Measurements from ENCODE around the gene MSI2. TPM values are rescaled to one million over a fixed set of nuclear protein-coding genes. Genes with fewer than 3 reads are reported as not detected.
A peak's percentile ranks its signal among the peaks of the same experiment; 100 is the strongest.

MSI2 gene
- total and polyA plus RNA-seq, 2 experiments from 2014 or later = 4.3 to 17.9 TPM

DNA sequence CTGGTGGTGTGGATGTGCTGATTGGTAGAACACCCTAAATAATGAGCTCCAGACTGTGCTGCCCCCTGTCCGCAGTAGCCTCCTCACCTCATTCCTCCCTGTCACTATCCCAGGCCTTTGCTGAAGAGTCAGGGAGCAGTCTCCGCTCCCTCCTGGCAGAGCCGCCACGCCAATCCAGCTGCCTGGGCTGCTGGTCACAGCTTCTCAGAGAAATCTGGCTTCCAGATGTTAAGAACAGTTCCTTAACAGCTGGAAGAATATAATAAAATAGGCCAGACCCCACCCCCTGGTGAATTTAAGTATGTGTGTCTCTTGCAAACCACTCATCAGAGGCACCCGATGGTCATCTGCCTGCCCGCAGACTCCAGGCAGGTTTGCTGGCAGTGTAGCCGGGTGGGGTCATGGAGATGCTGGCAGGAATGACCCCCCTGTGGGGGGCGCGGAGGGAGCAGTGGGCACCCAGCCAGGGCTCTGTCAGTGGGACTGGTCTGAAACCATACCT lies 327.8 kb downstream of the MSI2 start:
- Histone ChIP-seq H4K20me1 (ENCODE audit: insufficient read depth) (no peaks in the 10 kb centered on the region), H3K27me3 (replicated peaks; ENCODE audit: insufficient read depth) (no peaks in the 10 kb centered on the region), H3K9me2 (ENCODE audit: insufficient read depth) (no peaks in the 10 kb centered on the region), H2AFZ (no peak overlapping the region), H3F3A (ENCODE audit: insufficient read depth) (no peaks in the 10 kb centered on the region), H3K36me3 (ENCODE audit: low read depth) (no peaks in the 10 kb centered on the region), H3K9me3 (ENCODE audit: low read depth) (no peaks in the 10 kb centered on the region), H3K4me1 (ENCODE audit: insufficient read depth) (no peaks in the 10 kb centered on the region), H3K4me3 (no peak overlapping the region), H3K4me2 (ENCODE audit: unreplicated experiment) (no peak overlapping the region), H3K9ac (no peak overlapping the region), H3K79me2 (ENCODE audit: insufficient read depth) (no peaks in the 10 kb centered on the region), H3K27ac (no peak overlapping the region)
- no peak for TF ChIP-seq EZH2phosphoT487 (IDR thresholded peaks at IDR 0.05; ENCODE audit: insufficient read depth, low read depth)
- no peak for TF ChIP-seq EZH2 (IDR thresholded peaks at IDR 0.05; ENCODE audit: insufficient read depth, poor library complexity, severe bottlenecking)
- in situ Hi-C loops (cut with MboI) = no loop called here
- DNase-seq = peak; percentile 40
- WGBS, 2 experiments (ENCODE audit: low coverage in 1 of 2, low lambda C conversion rate in 2 of 2, missing lambda C conversion rate in 2 of 2) = 24 to 28% methylated on average over 9 of the region's 9 CpGs

DNA sequence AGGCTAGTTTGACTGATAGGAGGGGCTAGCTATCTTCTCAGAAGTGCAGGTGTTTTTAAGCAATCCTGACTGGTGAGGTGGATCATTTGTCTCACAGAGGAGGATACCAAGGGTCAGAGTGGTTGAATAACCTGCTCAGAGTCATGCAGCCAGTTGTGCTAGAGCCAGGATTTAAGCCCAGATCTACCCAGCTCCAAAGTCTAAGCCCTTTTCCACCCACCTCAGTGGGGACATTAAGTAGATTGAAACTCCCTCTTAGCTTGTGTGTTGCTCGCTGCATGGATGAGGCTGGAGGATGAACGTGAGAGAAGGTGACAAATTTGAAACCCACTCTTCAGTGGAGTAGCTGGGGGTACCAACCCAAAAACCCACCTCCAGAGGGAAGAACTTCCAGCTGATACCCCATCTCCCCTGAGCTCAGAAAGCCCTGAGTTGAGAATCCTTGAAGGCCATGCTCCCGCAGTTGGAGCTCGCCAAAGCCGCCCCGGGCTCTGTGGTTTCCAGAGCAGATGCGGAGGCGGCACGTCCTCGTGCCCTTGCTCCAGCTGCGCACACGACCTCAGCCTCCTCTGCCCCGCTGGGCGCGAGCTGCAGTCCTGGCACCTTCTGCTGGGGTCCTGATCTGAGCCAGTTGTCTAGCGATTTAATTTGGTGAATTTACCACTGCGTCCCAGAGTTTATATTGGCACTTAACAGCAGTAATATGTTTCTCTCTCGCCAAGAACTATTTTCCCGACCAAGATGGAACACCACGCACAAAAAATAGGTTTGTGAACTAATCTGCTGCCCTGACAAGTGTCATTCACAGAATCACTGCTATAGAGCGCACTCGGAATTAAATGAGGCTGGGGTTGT lies 329.2 kb downstream of the MSI2 start:
- 93 to 95% methylated on average over 21 to 22 of the region's 22 CpGs for WGBS, 2 experiments (ENCODE audit: low coverage in 1 of 2, low lambda C conversion rate in 2 of 2, missing lambda C conversion rate in 2 of 2)
- TF ChIP-seq EZH2phosphoT487 (IDR thresholded peaks at IDR 0.05; ENCODE audit: insufficient read depth, low read depth) (no peak), EZH2 (IDR thresholded peaks at IDR 0.05; ENCODE audit: insufficient read depth, poor library complexity, severe bottlenecking) (no peak)
- in situ Hi-C loops (cut with MboI) = no loop called here

DNA sequence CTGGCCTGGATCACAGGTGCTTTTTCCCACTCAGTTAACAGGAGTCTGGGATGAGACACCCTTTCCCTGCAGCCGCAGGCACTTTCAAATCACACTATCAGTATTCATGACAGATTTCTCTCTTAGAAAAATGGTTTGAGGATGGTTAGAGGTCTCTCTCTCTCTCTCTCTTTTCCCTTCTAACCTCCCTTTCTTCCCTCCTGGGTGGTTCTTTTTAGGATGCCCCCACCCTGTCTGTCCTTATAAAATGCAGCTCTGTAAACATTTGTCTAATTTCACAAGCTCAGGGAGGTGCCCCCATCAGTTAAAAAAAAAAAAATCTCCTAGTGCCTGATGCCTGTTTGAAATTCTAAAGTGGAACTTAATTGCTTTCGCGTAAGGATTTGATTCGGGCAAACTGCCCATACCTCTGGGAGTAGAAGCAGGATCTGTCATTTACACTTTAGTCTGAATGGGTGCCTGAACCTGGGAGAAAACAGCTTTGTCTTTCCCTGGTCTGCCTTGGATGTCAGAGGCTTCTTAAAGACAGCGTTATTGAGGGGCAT lies 329.9 kb downstream of the MSI2 start:
- Histone ChIP-seq H3K9me2 (ENCODE audit: insufficient read depth) (no peaks in the 10 kb centered on the region), H3K27me3 (replicated peaks; ENCODE audit: insufficient read depth) (no peaks in the 10 kb centered on the region), H3K79me2 (ENCODE audit: insufficient read depth) (no peaks in the 10 kb centered on the region), H3K4me1 (ENCODE audit: insufficient read depth) (no peaks in the 10 kb centered on the region), H3K36me3 (ENCODE audit: low read depth) (no peaks in the 10 kb centered on the region), H2AFZ (no peak overlapping the region), H3K4me3 (no peak overlapping the region), H3K9ac (no peak overlapping the region), H3K9me3 (ENCODE audit: low read depth) (no peaks in the 10 kb centered on the region), H4K20me1 (ENCODE audit: insufficient read depth) (no peaks in the 10 kb centered on the region), H3K27ac (no peak overlapping the region), H3F3A (ENCODE audit: insufficient read depth) (no peaks in the 10 kb centered on the region), H3K4me2 (ENCODE audit: unreplicated experiment) (no peak overlapping the region)
- 83 to 84% methylated on average over 5 of the region's 5 CpGs for WGBS, 2 experiments (ENCODE audit: low coverage in 1 of 2, low lambda C conversion rate in 2 of 2, missing lambda C conversion rate in 2 of 2)
- in situ Hi-C loops (cut with MboI) = no loop called here
- TF ChIP-seq EZH2phosphoT487 (IDR thresholded peaks at IDR 0.05; ENCODE audit: insufficient read depth, low read depth) = no peak
- TF ChIP-seq EZH2 (IDR thresholded peaks at IDR 0.05; ENCODE audit: insufficient read depth, poor library complexity, severe bottlenecking) = no peak
- DNase-seq = no peak

More for the DNA sequence above, 329.2 kb downstream of the MSI2 start:
- Histone ChIP-seq H3K9me3 (ENCODE audit: low read depth) (no peaks in the 10 kb centered on the region), H2AFZ (no peak overlapping the region), H3F3A (ENCODE audit: insufficient read depth) (no peaks in the 10 kb centered on the region), H3K9ac (no peak overlapping the region), H3K4me3 (no peak overlapping the region), H4K20me1 (ENCODE audit: insufficient read depth) (no peaks in the 10 kb centered on the region), H3K36me3 (ENCODE audit: low read depth) (no peaks in the 10 kb centered on the region), H3K9me2 (ENCODE audit: insufficient read depth) (no peaks in the 10 kb centered on the region), H3K27me3 (replicated peaks; ENCODE audit: insufficient read depth) (no peaks in the 10 kb centered on the region), H3K79me2 (ENCODE audit: insufficient read depth) (no peaks in the 10 kb centered on the region), H3K4me2 (ENCODE audit: unreplicated experiment) (no peak overlapping the region), H3K27ac (no peak overlapping the region), H3K4me1 (ENCODE audit: insufficient read depth) (no peaks in the 10 kb centered on the region)
- DNase-seq = no peak

DNA sequence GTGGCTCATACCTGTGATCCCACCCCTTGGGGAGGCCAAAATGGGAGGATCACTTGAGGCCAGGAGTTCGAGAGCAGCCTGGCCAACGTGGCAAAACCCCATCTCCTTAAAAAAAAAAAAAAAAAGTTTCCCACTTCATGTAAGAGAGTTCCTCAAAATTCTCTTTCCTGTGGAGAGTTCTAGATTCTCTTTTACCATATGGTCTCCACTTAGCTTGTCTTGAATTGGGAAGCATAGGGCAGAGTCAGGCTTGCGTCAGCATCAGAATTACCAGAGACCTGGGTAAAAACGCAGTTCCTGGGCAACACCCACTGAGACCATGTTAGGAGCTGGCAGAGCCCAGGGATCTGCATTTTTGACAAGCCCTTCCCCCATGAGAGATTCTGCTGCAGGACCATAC lies 330.4 kb downstream of the MSI2 start:
- Histone ChIP-seq H2AFZ (no peak overlapping the region), H3K9me3 (ENCODE audit: low read depth) (no peaks in the 10 kb centered on the region), H3K4me1 (ENCODE audit: insufficient read depth) (no peaks in the 10 kb centered on the region), H3F3A (ENCODE audit: insufficient read depth) (no peaks in the 10 kb centered on the region), H3K27ac (no peak overlapping the region), H3K79me2 (ENCODE audit: insufficient read depth) (no peaks in the 10 kb centered on the region), H3K4me2 (ENCODE audit: unreplicated experiment) (no peak overlapping the region), H3K9ac (no peak overlapping the region), H3K4me3 (no peak overlapping the region), H3K9me2 (ENCODE audit: insufficient read depth) (no peaks in the 10 kb centered on the region), H3K27me3 (replicated peaks; ENCODE audit: insufficient read depth) (no peaks in the 10 kb centered on the region), H4K20me1 (ENCODE audit: insufficient read depth) (no peaks in the 10 kb centered on the region), H3K36me3 (ENCODE audit: low read depth) (no peaks in the 10 kb centered on the region)
- TF ChIP-seq EZH2 (IDR thresholded peaks at IDR 0.05; ENCODE audit: insufficient read depth, poor library complexity, severe bottlenecking) = no peak
- TF ChIP-seq EZH2phosphoT487 (IDR thresholded peaks at IDR 0.05; ENCODE audit: insufficient read depth, low read depth) = no peak
- 92 to 95% methylated on average over 4 of the region's 4 CpGs for whole genome bisulfite sequencing, 2 experiments (ENCODE audit: low coverage in 1 of 2, low lambda C conversion rate in 2 of 2, missing lambda C conversion rate in 2 of 2)
- in situ Hi-C loops (cut with MboI) = no loop called here
- no peak for DNase-seq

Data from GM23248 (cell line).